ENCODE data around the gene TMCC1.

DNA sequence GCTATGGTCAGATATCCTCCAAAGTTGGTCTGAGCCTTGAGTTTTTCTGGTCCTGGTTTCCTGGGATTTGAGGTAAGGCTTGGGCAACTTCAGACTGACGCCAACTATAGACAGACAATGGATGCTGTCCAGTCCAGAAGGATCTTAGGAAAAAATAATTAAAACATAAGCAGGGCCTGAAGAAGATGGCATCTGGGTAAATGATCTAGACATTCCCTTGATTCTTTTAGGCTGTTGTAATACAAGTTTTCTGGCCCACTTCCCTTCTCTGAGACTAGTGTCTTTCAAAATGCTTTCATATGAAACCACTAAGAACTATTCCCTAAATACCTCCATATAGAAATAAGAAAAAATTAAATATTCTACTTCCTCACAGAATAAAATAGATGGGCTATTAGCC lies 239.4 kb downstream of the TMCC1 start:
- TF ChIP-seq, protein P1, sequence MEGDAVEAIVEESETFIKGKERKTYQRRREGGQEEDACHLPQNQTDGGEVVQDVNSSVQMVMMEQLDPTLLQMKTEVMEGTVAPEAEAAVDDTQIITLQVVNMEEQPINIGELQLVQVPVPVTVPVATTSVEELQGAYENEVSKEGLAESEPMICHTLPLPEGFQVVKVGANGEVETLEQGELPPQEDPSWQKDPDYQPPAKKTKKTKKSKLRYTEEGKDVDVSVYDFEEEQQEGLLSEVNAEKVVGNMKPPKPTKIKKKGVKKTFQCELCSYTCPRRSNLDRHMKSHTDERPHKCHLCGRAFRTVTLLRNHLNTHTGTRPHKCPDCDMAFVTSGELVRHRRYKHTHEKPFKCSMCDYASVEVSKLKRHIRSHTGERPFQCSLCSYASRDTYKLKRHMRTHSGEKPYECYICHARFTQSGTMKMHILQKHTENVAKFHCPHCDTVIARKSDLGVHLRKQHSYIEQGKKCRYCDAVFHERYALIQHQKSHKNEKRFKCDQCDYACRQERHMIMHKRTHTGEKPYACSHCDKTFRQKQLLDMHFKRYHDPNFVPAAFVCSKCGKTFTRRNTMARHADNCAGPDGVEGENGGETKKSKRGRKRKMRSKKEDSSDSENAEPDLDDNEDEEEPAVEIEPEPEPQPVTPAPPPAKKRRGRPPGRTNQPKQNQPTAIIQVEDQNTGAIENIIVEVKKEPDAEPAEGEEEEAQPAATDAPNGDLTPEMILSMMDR (IDR thresholded peaks at IDR 0.05): no peak
- no peak for TF ChIP-seq POLR2A (IDR thresholded peaks at IDR 0.05)
